ENCODE measurements around the gene TIMM9. TPM values are rescaled to one million over a fixed set of nuclear protein-coding genes. Genes with fewer than 3 reads are reported as not detected.
"Not testable (repeated sequence)": the region's sequence is repeated elsewhere in the genome, so short reads cannot be mapped to it uniquely, and the experiment has no call there.

The TIMM9 gene
- total RNA-seq, 2 donors from 2014 or later: 35.9 to 47.1 TPM

- H3K9me3 Mint-ChIP-seq: no peaks in the 10 kb centered on the region
- no peaks in the 10 kb centered on the region for H3K27me3 Mint-ChIP-seq
- H3K36me3 Mint-ChIP-seq: peaks cover 27% of the 10 kb centered on the region
- H3K4me3 Mint-ChIP-seq: no peak overlapping the region
- ATAC-seq: no peak
- no peak overlapping the region for H3K27ac Mint-ChIP-seq
- H3K4me1 Mint-ChIP-seq (ENCODE audit: low read depth in 2 of 2): no peaks in the 10 kb centered on the region
- no peak for DNase-seq (ENCODE audit: low spot score)
These were observed 58.4 kb downstream of the TIMM9 start for GRCh38 chr14:58368956-58369355.

GRCh38 chr14:58367296-58367695 is 60.0 kb downstream of the TIMM9 start:
- ATAC-seq (no peak), DNase-seq (ENCODE audit: low spot score) (no peak)
- Mint-ChIP-seq H3K27ac (no peak overlapping the region), H3K9me3 (no peaks in the 10 kb centered on the region), H3K4me3 (no peak overlapping the region), H3K27me3 (no peaks in the 10 kb centered on the region), H3K4me1 (ENCODE audit: low read depth in 2 of 2) (no peaks in the 10 kb centered on the region), H3K36me3 (peaks cover 28% of the 10 kb centered on the region)

- Mint-ChIP-seq H3K36me3 (peaks cover 24% of the 10 kb centered on the region), H3K27me3 (no peaks in the 10 kb centered on the region), H3K9me3 (no peaks in the 10 kb centered on the region), H3K4me1 (ENCODE audit: low read depth in 2 of 2) (no peaks in the 10 kb centered on the region), H3K4me3 (no peak overlapping the region), H3K27ac (peak overlapping the region in 1 of 2 donors; percentile 5)
- DNase-seq (ENCODE audit: low spot score) (no peak), ATAC-seq (no peak)
These were observed 63.0 kb downstream of the TIMM9 start for GRCh38 chr14:58364316-58364715.

GRCh38 chr14:58362798-58363412 is 64.4 kb downstream of the TIMM9 start:
- no peak overlapping the region for H3K27ac Mint-ChIP-seq
- H3K36me3 Mint-ChIP-seq: peaks cover 20% of the 10 kb centered on the region
- no peaks in the 10 kb centered on the region for H3K4me1 Mint-ChIP-seq (ENCODE audit: low read depth in 2 of 2)
- no peak for DNase-seq (ENCODE audit: low spot score)
- no peak for ATAC-seq
- no peaks in the 10 kb centered on the region for H3K9me3 Mint-ChIP-seq
- no peak overlapping the region for H3K4me3 Mint-ChIP-seq
- no peaks in the 10 kb centered on the region for H3K27me3 Mint-ChIP-seq

GRCh38 chr14:58362272-58362671 is 65.1 kb downstream of the TIMM9 start:
- not testable (repeated sequence) for H3K27ac Mint-ChIP-seq; H3K4me3 Mint-ChIP-seq; DNase-seq (ENCODE audit: low spot score); H3K27me3 Mint-ChIP-seq; H3K9me3 Mint-ChIP-seq; H3K4me1 Mint-ChIP-seq (ENCODE audit: low read depth in 2 of 2); ATAC-seq
- peaks cover 13% of the 10 kb centered on the region for H3K36me3 Mint-ChIP-seq

Other genes with a start within 250 kb of the TIMM9 start
- 10 to 100 TPM; 29.6 to 41.7 TPM for gene ACTR10, start 227.4 kb downstream of the TIMM9 start, total RNA-seq
- 100 to 1,000 TPM; 320 to 337 TPM for gene PSMA3, start 182.7 kb downstream of the TIMM9 start, total RNA-seq
- 10 to 100 TPM; 33.0 to 35.6 TPM for gene ARID4A, start 129.0 kb downstream of the TIMM9 start, total RNA-seq
- gene TOMM20L, start 31.6 kb downstream of the TIMM9 start, total RNA-seq: not detected
- gene KIAA0586, start 188 bp upstream of the TIMM9 start, total RNA-seq: 10 to 100 TPM; 23.1 to 39.7 TPM
- gene DACT1, start 210.4 kb upstream of the TIMM9 start, total RNA-seq: not detected